Suppressor macrophage (primary cell): ENCODE measurements around the gene SSTR1.
"Not testable (repeated sequence)": the region's sequence is repeated elsewhere in the genome, so short reads cannot be mapped to it uniquely, and the experiment has no call there.

ENCODE experiments used
- DNase-seq, 4 experiments: peaks; one replicate each; pipeline ENCODE4 v3.0.0-alpha.2; 2020 to 2022
- total RNA-seq, 17 experiments: gene quantifications; one replicate each; lab custom pipeline; 2026; ENCODE audit warnings: mixed read lengths in 6 of 17, inconsistent platforms in 3 of 17; lab: John Stamatoyannopoulos, UW

The SSTR1 gene, protein sequence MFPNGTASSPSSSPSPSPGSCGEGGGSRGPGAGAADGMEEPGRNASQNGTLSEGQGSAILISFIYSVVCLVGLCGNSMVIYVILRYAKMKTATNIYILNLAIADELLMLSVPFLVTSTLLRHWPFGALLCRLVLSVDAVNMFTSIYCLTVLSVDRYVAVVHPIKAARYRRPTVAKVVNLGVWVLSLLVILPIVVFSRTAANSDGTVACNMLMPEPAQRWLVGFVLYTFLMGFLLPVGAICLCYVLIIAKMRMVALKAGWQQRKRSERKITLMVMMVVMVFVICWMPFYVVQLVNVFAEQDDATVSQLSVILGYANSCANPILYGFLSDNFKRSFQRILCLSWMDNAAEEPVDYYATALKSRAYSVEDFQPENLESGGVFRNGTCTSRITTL
- total RNA-seq: 0 to 2.0 (median 0) reads per million in 17 experiments

DNA sequence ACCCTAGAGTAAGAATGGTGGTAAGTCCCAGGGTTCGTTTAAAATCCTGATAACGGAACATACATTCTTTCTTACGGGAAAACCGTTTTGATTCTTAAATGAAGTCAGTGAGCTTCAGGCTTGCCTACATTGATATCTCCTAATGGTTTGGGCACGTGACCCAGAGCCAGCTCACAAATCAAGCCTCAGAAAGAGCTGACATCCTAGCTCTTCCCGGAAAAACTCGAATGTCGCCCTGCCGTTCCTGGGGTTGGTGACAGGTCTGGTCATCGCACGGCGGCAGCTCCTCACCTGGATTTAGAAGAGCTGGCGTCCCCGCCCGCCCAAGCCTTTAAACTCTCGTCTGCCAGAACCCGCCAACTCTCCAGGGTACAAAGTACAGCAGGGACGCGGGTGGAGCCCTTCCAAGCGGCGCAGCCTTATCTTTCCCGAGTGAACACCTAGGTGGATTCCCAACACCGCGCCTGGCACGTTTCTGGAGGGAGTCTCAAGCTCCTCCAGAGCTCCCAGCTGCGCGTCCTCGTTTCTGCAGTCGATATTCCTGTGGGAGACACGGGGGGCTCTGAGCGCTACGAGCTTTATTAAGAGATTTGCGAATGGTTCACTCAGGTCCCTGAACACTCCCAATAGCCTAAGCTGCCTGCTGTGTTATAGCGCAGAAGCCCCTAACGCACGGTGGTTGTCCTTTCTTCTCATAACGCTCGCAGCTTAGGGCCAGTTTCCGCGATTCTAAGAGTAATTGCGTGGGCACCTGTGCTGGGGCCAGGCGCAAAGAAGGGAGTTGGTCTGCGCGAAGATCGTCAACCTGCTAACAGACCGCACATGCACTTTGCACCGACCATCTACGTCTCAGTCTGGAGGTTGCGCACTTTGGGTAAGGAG is at the start of gene SSTR1:
Gene SSTR1 (plus strand): TSS at position 169 of the 882 bp plus-strand sequence. CDS start 1,486 bp downstream, outside the sequence.
- no peak for DNase-seq

DNA sequence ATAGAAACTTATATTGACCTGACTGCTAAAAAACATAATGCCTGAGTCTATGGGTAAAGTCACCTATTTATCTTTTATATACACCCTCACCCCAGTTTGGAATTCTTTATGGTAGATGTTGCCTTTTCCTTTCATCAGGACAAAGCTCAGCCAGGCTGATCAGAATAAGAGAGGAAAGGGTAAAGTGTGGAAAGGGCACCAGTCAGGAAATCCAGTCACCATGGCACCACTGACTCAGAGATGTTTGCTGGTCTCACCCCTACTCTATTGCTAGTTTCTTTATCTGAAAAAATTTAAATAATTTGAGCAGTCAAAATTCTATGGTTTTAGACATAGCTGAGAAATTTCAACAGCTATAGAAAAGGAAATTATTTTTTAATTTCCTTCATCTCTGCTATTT is 49.2 kb upstream of the SSTR1 start:
- DNase-seq: no peak

GRCh38 chr14:38168416-38168815 is 39.3 kb upstream of the SSTR1 start:
- DNase-seq: no peak

- no peak for DNase-seq
These were observed 36.5 kb upstream of the SSTR1 start for GRCh38 chr14:38171197-38171596.

GRCh38 chr14:38174711-38175110 is 33.0 kb upstream of the SSTR1 start:
- DNase-seq: no peak

DNA sequence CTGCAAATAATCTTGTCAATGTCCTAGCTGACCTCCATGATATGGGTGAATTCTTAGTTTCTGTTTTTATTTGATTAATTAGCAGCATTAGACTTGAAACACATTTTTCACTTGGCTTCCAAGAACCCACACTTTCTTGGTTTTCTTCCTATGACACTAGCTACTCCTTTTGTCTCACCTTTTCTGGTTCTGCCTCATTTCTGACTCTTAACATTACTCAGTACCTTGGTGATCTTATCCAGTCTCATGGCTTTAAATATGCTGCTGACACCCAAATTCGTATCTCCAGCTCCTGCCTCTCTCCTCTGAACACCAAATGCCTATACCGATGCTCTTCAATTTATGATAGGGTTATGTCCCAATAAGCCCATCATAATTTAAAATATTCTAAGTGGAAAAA is 32.0 kb upstream of the SSTR1 start:
- DNase-seq: no peak

DNA sequence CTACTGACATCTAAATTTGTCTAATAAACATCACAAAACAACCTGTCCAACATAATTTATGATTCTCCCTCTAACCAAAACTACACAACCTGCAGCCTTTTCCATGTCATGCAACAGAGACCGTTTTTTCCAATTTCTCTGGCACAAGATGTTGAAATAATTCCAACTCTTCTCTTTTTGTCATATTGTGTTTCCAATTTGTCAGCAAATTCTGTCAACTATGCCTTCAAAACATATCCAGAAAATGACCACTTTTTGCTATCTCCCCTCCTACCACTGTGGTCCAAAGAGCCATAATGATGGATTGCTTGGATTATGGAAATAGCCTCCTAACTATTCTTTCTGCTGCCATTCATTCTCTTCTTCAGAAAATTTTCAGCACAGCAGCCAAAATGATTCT is 31.3 kb upstream of the SSTR1 start:
- no peak for DNase-seq

- no peak for DNase-seq
These were observed 23.6 kb upstream of the SSTR1 start for GRCh38 chr14:38184132-38184531.

DNA sequence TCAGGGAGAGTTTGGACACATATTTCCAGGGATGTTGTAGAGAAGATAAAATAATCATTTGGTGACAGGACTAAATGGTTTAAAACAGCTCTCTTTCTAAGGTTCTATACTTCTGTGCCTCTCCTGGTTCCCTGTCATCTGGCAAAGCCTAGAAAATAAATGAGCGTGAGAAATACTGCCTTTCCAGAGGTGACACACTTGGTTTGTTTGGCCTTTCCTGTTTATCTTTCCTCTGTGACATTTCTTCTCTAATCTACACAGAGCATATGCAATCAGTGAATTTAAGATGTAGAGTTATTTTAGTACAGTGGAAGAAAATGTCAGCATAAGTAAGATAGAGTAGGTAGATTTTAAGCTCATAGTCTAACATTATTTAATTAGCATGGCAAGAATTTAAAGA is 22.0 kb upstream of the SSTR1 start:
- DNase-seq: no peak

DNA sequence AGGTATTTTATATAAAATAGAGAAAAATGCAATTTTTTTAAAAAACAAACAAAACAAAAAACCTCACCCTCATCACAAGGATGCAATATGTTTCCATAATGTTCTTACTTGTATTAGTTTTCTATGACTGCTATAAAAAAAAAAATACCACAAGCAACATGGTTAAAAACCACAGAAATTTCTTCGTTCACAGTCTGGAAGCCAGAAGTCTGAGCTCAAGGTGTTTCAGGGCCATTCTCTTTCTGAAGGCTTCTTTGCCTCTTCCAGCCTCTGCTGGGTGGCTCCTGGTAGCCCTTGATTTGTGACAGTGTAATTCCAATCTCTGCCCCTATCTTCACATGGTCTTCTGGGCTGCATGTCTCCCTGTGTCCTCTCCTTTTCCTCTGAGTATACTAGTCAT is 21.5 kb upstream of the SSTR1 start:
- DNase-seq: no peak

DNA sequence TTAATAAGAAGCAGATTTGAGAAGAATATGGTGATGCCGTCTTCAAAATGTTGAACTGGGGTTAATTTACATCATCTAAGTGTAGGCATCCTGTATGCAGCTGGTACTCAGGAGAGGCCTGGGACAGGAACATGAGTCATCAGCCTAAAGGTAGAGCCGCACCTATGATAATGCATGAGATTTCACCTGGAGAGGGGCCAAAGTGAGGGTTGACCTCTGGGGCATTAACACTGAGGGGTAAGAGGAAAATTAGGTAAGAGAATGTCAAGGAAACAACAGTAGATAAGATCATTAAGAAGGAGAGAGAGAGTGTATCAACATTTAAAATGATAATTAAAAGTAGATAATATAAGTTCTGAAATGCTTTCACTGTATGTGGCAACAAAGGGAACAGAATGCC is 20.2 kb upstream of the SSTR1 start:
- no peak for DNase-seq

DNA sequence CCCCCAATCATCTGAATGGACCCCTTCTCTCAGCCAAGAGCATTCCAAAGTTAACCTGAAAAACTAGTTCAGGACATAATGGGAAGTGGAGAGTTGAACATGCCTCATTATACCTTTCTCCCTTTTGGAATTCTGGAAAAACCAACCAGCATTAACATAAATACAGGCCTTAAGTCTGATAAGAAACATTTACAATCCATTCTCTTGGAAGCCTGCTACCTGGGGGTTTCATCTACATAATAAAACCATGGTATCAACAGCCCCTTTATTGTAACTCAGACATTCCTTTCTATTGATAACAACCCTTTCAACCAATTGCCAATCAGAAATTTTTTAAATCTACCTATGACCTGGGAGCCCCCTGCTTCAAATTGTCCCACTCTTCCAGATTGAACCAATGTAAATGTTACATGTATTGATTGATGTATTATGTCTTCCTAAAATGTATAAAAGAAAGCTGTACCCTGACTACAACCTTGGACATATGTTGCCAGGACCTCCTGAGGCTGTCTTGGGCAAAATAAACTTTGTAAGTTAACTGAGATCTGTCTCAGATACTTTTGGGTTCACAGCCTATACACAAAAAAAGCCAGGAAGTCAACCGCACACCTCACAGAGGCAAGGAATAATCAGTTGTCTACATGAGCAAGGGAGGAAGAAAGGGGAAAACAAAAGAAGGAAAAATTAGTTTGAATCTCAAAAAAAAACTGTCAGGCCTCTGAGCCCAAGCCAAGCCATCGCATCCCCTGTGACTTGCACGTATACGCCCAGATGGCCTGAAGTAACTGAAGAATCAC is 17.6 kb upstream of the SSTR1 start:
- DNase-seq: no peak

DNA sequence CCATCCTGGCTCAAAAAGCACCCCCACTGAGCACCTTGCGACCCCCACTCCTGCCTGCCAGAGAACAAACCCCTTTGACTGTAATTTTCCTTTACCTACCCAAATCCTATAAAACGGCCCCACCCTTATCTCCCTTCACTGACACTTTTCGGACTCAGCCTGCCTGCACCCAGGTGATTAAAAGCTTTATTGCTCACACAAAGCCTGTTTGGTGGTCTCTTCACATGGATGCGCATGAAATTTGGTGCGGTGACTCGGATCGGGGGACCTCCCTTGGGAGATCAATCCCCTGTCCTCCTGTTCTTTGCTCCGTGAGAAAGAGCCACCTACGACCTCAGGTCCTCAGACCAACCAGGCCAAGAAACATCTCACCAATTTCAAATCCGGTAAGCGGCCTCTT is 16.9 kb upstream of the SSTR1 start:
- DNase-seq: not testable (repeated sequence)

DNA sequence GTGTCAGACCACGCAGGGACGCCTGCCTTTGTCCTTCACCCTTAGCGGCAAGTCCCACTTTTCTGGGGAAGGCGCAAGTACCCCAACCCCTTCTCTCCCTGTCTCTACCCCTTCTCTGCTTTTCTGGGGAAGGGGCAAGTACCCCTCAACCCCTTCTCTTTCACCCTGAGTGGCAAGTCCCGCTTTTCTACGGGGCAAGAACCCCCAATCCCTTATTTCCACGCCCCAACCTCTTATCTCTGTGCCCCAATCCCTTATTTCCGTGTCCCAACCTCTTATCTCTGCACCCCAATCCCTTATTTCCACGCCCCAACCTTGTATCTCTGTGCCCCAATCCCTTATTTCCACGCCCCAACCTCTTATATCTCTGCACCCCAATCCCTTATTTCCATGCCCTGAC is 16.2 kb upstream of the SSTR1 start:
- not testable (repeated sequence) for DNase-seq

- peak in 2 of 4 experiments; percentile 9 to 12 for DNase-seq
These were observed 10.5 kb upstream of the SSTR1 start for GRCh38 chr14:38197001-38197783.

DNA sequence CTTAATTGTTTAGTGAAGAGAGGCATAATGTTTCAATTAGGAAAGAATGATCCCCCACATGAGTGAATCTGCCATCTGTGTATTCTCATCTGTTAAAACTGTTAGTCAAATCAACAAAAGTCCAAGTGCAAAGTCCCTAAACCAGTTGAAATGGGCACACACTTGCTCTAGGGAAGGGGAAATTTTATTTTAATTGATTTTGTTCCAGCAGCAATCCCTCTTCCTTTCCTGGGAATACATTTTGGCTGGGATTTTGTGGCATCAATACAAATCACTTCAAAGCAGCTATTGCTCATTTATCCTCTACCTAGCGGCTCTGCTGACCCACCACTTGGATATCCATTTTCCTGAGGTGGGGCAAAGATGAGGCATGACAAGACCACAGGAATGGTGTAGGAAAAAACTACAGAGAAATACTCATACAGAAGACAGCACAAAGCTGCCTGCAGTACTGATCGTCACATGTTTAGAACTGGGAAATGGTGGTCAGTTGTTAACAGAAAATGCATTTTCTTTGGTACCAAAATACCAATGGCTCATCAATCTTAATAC is 9.8 kb upstream of the SSTR1 start:
- DNase-seq: no peak

DNA sequence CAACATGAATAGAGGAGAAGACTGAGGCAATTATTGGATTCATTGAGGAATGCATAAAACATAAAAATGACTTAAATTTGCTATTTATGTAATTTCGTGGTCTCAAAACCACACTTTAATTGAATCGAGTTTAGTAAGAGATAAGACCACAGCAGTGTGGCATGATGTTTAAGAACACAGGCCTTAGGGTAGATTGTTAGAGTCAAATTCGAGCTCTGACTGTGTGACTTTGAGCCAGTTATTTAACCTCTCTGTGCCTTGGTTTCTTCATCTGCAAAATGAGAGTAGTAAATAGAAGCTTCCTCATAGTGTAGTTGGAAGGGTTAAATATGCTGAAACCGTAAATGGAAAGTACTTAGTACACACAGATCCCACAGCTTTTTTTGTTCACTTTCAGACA is 9.3 kb upstream of the SSTR1 start:
- DNase-seq: no peak

DNA sequence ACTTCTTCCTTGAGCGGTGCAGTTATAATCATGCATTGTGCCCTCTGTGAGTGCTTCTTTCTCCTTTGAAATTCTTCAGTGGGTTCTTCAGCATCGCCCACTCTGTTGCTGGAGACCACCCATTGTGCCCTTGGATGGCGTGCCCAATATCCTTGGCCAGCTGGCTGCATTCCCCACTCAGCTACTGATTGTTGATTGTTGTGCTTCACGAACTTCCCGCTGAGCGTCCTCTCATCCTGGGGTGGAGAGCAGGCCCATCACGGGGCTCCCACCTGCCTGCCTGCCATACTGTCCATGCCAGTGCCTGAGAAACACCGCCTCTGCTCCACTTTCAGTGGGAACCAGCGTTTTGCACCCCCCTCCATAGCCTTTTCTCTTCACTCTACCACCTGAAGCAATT is 8.6 kb upstream of the SSTR1 start:
- DNase-seq: no peak

DNA sequence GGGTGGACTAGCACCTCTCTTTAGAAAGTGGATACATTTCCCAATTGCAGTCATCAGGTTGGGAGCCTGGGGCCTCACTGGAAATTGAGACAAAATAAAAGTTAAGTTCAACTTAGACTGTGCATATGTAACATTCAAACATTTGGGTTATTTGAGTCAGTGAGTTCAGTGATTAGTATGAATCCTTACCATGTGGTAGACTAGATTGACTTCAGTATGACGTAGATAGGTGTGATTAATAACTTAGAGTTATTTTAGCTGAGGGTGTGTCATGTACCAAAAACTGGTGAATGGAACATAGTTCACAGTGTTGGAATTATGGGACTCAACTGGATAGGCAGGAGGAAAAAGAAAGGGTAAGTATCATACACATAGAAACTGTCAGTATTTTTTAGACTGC is 8.0 kb upstream of the SSTR1 start:
- DNase-seq: no peak

DNA sequence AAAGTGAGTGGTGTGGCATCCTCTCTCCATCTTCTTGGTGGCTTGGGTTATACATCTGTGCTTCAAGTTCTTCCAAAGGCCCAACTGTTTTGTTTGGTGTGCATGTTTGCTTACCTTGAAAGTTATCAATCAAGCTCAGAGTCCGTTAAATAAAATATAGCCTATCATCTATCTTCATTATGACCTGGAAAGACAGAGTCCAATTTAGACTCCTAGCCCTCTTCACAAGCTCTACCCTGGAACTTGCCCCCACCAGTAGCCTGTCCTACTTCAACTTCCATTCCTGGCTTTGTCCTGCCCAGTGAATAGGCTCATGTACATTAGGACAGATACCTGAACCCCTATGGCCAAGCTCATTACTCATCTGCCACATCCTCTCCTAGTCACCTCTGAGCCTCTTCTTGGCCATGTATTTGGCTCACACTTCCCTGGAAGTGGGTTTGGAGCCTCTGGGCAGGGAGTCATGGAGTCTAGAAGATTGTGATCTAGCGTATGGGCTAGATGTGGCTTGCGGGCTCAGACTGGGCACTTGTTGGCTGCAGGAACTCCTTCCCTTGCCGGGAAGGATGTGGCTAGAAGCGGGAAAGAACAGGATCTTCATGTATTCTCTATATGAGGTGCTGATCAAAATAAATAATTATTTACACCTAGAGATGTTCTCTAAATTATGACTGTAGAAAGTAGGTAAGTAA is 6.4 kb upstream of the SSTR1 start:
- no peak for DNase-seq
